NOMO-1 treated with dmso at 0.1 percent for 144 hours (cell line): ENCODE measurements around the gene HDAC7.

Experiments used
- DNase-seq: peaks from one replicate; lab custom pipeline; 2025; ENCODE audit not compliant: unreplicated experiment; lab: John Stamatoyannopoulos, UW

HDAC7 gene

DNA sequence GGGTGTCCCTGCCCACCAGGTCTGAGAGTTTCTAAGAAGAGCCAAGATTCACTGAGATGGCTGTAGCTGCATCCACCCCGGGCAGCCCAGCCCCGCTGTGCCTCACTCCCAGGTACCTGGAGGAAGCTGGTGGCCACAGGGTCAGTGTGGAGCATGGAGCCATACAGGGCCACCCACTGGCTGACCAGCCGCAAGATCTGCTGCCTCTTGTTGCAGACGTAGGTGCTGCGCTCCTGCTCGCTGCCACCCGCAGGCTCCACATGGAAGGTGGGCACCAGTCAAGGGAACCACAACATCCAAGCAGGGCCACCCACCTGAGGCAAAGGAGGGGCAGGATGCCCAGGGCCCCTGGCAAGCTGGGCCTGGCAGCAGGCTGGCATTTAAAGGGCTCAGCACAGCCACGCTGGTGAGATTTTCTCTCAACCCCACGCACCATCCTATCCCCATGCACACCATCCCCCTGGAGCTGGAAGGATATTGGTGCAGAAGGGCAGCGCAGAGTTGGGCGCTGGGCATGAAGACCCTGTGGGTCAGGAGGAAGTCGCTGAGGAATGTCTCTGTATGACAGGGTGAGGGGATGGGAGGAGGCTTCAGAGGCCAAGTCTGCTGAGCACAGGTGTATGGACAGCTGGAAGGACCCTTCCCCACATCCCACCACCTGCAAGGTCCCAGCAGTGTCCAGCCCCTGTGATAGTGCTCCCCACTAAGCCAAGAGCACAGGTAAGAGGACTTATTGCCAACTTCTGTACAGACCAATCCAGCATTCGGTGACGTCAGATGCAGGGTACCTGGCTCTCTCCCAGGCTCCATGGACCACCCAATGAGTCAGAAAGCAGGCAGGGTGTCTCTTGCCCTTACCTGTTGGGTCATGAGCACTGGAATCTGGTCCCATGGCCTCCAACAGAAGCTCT is 71.9 kb downstream of the HDAC7 start:
- no peak for DNase-seq

DNA sequence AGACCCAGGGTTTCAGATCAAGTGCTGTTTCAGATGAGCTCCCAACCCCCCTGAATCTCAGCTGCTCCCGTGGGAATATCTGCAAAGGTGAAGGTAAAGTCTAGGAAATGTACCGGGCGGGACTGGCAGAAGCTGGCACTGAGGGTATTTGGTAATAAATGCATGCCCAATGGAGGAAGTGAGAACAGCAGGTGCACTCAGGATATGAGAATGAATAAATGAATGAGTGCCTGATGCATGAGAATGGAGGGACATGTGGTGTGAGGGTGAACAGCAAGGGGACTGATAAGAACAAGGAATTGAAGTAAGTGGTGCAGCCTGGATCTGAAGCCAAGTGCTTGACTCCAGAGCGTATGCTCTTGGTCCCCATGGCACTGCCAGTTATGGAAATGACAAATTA is 72.6 kb downstream of the HDAC7 start:
- no peak for DNase-seq

DNA sequence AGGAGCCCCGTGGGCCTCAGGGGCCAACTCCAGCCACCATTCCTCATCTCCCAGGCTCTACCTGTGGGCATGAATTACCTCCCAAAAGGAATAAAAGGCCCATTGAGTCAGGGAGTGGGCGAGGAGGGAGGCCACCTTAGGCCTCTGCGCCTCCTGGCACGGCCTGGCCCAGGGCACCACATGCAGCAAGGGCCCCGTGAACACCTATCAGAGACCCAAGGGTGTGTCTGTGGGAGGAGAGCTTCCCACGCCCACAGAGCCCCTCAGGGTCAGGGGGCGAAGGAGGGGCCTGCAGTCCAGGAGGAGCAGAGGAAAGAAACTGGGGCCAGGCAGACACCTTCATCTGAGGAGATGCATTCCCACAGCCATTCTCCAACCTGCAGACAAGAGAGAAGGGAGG is 73.2 kb downstream of the HDAC7 start:
- no peak for DNase-seq

DNA sequence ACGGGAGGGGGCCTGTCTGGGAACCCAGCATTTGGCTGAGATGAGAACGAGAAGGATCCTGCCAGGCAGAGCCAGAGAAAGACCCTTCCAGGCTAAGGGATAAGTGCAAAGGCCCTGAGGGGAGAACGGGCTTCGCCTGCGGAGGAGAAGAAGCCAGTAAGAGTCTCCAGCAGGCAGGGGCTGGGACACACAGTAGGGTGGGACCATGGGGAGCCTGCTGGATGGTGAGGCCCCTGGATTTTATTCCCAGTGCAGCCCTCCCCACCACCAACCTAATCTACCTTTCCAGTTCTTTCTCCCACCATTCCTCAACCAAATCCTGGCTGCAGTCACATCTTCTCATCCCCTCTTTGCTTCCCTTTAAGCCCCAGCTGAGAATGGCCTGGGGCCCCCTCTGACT is 73.6 kb downstream of the HDAC7 start:
- DNase-seq, result no peak

DNA sequence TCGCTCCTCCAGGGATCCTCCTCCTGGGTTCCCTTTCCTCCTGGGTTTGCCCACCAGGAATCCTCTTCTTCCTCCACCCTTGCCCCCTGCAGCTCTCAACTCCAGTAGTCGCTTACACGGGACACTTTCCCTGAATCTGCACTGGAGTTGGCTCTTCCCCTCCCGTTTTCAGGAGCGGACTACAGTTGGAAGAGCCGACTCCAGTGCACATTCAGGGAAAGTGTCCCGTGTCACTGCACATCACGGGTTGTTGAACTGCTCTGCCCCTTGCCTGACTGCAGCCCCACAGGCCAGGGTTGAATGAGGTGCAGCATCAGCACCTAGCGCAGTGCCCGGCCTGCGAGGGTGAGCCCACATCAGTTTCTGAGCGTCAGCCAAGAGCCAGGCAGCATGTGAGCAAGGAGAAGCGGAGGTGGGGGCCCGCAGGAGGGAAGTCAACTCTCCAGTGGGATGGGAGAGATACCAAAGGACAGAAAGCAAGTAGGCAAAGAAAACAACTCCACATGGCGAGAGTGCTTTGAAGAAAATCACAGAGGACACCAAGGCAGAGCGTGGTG is 74.1 kb downstream of the HDAC7 start:
- no peak for DNase-seq

DNA sequence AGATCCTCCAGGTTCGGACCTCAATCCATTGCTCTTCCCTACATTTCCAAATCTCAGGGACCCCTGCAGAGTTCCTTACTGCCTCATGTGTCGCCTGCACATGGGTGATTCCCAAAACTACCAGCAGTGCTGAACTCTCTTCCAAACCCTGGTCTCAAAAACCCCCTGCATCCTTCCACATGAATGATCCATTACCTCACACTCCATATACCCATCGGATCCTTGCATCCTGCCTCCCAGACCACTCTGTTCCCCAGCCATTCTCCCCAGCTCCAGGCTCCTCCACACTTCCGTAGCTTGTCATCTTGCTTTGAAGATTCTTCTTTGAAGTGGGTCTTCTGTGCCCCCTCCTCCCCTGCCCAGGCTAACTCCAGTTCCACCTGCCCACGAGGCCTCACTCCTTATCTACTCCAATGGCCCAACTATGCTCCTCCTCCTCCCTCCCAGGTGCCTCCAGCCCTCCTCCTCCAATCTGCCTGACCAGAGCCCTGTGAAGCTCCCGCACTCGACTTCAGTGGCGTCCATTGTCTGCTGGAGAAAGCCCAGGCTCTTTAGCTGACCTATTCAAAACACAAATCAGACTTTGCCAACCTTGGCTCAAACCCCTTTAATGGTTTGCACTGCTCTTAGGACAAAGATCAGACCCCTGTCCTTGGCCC is 74.8 kb downstream of the HDAC7 start:
- DNase-seq, result no peak

DNA sequence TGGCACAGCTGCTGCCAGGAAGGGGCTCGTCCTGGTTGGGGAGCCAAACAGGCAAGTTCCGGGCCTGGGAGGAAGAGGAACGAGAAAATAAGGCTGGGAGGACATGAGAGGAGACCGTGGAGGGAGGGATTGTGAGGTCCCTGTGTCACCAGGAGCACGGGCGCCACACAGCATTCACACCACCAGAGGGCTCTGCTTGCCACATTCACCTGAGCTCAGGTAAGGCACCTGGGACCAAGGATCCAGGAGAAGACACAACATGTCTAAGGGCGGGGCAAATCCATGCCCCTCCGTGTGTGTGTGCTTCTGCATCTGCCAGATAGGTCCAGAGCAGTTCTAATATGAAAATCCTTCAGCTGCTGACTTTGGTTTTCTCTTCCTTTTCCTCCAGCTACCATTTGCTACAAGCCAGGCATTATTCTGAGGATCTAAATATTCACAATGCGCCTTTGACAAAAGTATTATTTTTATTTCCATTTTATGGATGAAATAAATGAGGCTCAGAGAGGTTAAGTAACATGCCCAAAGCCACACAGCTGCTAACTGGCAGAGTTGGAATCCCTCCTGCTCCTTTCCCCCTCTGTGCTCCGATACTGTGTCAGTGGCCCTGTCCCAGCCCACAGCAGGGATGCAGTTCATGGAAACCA is 75.6 kb downstream of the HDAC7 start:
- DNase-seq, result no peak

DNA sequence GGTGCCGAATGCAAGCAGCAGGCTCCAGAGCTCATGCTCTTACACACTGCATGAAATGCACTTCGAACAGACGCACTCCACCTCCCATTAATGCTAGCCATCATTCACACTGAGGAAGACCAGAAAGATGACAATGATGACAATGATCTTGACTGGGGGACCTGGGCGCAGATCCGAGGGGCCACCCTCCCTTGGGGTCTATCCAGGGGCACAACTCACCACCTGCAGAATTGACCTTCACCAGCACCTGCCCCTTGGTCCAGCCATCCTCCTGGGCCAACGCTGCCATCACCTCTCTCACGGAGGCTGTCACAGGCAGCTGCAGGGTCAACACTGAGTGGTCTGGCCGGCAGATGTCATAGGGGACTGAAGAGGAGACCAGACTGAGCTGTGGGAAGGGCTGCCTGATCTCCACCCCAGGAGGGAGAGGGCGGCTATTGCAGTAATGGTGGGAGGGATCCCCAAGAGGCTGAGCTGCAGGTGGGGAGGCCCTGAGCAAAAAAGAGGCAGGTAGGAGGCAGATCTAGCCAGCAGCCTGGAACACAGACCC is 76.3 kb downstream of the HDAC7 start:
- no peak for DNase-seq

DNA sequence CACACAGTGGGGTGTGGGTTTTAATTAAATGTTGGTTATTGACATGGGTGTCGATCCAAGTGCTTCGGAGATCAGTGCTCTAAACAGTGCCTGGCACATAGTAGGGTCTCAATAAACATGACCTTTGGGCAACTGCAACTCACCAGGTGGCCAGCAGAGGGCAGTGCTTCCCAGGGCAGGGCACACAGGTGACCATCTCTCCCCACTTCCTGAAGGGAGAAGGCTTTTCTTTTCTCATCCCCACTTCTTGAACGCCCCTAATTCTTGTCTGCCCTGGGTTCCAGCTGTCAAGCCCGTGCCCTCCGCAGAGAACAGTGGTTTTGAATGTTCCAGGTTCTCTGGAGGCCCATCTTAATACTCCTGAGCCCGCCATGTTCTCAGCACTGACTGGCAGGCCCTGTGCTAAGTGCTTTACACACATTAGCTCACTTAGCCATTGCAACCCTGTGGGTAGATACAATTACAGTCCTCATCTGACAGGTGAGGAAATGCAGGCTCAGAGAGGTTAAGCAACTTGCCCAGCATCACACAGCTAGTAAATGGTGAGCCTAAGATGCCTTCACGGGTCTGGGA is 77.4 kb downstream of the HDAC7 start:
- DNase-seq, result no peak

DNA sequence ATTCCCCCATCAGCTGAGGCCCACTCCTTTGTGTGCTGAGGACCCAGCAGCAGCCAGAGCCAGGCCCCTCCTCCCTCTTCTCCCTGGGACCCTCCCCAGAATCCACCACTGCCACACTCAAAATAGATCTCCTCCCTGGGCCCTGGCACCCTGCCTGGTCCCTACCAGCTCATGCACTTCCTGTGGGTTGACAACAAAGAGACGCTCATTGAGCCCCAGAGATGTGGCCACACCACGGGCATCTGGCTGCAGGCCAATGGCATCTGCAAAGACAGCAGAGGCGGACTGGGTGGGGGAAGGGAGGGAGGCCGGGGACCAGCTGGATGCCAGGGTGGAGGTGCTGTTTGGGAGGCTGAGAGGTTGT is 78.4 kb downstream of the HDAC7 start:
- DNase-seq, result no peak

DNA sequence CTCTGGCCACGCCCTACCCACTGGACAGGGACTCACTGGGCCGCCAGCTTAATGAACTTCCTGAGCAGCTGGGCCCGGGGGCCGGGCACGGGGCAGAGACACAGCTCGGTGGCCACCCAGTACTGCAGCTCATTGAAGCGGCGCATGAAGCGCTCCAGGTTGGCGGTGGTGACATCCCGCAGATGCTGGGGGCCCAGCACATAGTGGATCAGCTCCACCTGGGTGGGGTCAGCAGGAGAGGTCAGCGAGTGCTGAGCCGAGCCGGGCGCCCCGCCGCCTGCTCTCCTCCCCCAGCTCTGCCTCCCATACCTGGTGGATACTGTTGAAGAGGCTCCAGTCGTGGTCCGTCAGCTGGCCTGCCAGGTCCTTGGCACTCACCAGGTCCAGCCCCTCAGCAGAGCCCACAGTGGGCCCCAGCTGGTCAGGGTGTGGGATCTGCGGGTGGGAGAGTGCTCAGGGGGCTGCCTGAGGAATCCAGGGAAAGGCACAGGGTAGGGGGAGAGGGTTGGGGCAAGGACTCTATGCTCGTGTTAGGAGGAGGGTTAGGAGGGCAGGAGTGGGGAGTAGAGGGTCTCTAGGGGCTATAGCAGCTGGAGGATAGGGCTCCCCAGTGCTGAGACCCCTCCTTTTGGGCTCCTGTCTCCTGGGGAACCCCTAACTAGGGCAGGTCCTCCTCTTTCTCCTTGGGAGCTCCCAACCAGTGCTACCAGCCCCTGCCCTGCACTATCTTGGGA is 78.9 kb downstream of the HDAC7 start:
- DNase-seq, result no peak

DNA sequence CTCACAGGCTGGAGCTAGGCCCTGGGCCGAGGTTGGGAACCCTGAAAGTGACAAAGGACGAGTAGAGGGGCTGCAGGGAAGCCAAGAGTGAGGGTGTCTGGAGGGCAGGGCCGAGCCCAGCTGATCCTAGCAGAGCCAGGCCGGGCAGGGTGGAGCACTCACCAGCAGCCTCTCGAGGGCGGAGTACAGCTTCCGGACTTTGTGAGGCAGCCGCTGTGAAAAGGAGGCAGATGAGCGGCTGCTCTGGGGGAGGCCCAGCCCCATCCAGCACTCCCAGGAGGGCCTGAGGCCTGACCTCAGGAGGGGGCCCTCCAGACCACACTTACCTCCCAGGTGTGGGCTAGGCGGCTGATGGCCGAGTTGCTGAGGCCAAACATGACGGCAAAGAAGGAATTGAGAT is 79.7 kb downstream of the HDAC7 start:
- DNase-seq, result no peak

DNA sequence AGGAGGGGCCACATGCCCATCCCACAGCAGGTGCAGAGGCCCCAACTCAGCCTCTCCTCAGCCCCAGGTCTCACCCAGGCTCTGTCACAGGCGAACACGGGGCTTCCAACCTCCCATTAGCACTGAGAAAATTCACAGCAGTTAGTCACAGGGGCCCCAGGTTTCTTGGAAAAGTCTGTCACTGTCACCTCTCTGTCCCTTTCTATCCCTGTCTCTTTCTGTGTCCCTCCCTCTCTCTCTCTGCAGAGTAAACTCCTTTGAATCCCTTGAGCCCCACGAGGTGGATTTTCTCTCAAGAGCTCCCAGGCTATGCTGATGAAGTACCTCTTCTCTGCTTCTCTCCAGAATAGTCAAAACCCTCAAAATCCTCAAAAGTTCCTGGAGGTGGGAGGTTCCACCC is 80.4 kb downstream of the HDAC7 start:
- DNase-seq, result no peak

DNA sequence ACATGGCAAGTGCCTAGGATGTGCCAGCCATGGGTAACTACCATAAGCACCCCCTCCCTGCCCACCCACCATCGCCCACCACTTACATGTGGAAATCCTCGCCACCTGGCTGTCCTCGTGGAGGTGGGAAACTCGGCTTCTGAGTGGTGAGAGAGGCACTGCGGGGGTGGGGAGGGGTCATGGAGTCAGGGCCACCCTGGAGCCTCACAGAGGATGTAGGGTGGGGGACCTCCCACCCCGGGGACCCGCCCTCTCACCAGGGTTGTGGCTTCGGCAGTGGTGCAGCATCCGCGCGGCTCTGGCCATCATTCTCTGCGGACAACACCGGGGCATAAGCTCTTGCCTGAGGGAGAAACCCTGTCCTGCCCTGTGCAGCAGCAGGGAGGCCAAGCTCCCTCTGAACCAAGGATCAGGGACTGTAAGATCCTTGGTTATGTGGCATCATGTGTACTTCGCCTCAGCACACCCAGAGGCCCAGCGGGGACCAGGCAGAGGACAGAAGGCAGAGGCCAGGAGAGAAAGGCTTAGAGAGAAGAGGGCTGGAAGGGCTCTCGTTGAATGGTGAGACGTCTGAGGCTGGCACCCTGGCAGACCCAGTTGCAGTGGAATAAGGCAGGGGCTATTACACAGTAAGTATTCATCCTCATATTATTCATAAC is 81.6 kb downstream of the HDAC7 start:
- no peak for DNase-seq

DNA sequence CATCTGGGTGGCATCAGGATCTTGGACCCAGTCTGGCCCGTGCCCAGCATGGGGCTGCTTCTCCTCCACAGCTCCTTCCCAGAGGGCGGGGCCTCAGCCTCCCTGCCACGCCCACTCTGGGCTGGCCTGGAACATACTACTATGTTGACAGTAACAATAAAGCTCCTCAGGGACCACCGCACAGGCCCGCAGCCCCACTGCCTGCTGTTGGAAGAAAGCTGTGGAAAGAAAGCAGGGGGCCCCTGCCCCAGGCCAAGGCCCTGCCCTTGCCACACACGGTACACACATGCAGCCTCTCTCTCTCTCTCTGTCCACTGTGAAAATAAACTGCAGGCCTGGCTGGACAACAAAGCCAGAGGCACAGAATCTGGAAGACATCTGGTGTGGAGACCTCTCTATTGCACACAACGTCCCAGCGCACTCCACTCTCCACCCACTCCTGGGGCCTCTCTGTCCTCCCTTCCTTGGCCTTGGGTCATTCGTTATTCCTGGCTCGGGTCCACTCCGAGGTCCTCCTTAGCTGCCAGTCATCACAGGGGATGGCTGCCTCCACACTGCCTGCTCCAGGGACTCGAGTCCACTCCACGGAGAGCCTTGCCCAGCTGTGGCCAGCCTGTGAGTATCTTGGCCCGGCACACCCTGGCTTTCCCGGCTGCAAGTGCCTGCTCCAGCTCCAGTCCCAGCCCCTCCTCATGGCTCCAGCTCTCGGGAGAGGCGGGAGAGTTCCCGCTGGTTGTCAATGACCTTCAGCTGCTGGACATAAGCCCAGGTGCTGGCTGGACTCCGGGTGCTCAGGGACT is 82.6 kb downstream of the HDAC7 start:
- no peak for DNase-seq

DNA sequence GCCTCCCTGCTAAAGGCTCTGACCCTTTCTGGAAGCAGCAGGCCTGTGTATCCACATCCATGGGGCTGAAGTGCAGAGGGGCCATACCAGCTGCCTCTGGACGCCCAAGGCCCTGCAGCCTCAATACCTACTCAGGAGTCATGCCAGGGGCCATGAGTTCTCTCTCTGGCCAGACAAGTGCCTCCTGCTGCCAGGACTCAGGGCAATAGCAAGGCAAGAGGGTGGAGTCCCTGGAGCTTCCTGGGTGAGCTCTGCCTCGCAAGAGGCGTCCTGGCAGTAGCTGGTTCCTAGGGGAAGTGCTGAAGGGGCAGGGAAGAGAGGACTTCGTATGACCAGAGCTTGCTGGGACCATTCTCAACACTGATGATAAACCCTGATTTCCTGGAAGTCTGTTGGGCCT is 83.5 kb downstream of the HDAC7 start:
- DNase-seq, result no peak

DNA sequence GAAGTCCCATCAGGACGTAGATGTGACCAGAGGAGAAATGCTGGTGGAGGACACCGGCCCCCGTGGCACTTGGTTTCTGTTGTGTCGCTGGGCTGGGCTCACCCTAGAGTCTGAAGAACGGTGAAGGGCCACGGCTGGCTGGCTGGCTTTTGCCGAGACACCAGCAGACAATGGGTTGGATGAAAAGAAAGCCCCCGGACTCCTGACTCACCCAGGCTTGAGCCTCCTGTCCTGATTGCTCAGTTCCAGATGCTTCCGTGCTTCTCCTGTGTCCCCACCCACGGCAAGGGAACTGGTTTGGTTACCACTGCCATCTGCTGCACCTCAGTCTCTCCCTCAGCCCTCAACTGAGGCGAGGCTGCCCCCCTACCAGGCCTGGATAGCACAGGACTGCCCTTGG is 84.1 kb downstream of the HDAC7 start:
- DNase-seq, result no peak

DNA sequence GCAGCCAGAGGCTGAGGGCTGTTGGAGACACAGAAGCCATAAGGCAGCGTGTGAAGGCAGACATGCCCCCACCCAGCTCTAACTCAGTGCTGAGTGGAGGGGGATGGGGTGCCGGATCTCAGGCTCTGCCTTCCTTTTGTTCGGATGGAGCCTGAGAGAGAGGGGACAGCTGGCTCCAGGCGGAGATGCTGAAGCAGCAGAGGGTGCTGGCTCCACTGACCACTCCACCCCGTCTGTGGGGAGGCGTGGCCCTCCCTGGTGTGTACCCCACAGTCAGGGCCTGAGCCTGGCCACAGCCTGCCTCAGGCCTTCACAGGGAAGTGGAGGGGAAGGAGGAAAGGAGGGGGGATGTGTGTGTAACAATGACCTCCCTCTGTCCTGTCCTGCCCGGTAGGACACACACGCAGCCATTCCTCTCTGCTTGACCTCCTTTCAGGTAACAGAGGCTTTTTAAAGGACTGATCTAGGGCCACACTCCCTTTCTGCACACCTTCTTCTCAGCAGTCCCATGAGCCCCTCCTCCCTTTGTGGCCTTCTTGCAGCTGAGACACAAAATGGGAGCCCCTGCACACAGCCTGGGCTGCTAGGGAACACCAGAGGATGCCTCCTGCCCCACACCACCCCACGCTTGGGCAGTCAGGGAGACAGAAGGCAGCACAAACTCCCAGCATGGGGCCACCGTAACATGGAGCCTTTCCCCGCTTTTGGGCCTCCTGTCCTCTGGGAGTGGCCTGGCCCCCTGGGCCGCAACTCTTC is 84.8 kb downstream of the HDAC7 start:
- DNase-seq, result no peak

DNA sequence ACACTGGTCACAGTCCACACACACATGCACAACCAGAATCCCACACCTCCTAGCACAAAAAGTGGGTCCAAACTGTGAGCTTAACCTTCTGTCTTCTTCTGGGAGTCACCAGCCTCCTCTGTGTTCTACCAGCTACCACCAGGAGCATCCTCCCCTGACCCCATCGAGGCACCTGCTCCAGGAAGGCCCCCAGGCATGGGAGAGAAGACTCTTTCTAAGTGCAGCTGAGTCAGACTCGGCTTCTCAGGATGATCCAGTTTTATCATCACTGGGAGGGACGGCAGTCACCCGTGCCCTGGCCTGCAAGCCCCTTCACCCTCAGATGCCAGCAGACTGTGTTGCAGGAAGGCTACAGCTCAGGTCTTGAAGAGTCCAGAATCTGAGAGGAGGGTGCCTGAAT is 86.6 kb downstream of the HDAC7 start:
- no peak for DNase-seq
